GM21619 (cell line): Measurements from ENCODE around the gene ZMYND15.

Source experiments
- ATAC-seq: cut with Tn5 transposase; IDR thresholded peaks from one replicate; pipeline ENCODE4 v1.9.1; 2021; ENCODE audit not compliant: unreplicated experiment

Gene ZMYND15

GRCh38 chr17:4716081-4716480 lies 23.6 kb upstream of the ZMYND15 start:
- ATAC-seq = no peak

- ATAC-seq = no peak
Observed at GRCh38 chr17:4717791-4718190, 21.8 kb upstream of the ZMYND15 start.

GRCh38 chr17:4718276-4718675 lies 21.4 kb upstream of the ZMYND15 start:
- no peak for ATAC-seq

GRCh38 chr17:4719146-4719545 lies 20.5 kb upstream of the ZMYND15 start:
- no peak for ATAC-seq

GRCh38 chr17:4719684-4720221 lies 19.9 kb upstream of the ZMYND15 start:
- ATAC-seq = no peak

- ATAC-seq = no peak
Observed at GRCh38 chr17:4720787-4721186, 18.8 kb upstream of the ZMYND15 start.

GRCh38 chr17:4721203-4722135 lies 18.2 kb upstream of the ZMYND15 start:
- ATAC-seq = no peak

GRCh38 chr17:4722678-4723240 lies 16.9 kb upstream of the ZMYND15 start:
- no peak for ATAC-seq

GRCh38 chr17:4724650-4725049 lies 15.0 kb upstream of the ZMYND15 start:
- no peak for ATAC-seq

- no peak for ATAC-seq
Observed at GRCh38 chr17:4725646-4726310, 13.9 kb upstream of the ZMYND15 start.

GRCh38 chr17:4728124-4728523 lies 11.5 kb upstream of the ZMYND15 start:
- no peak for ATAC-seq

- ATAC-seq = peak; percentile 38
Observed at GRCh38 chr17:4733073-4733531, 6.5 kb upstream of the ZMYND15 start.

- ATAC-seq = no peak
Observed at GRCh38 chr17:4734857-4735475, 4.7 kb upstream of the ZMYND15 start.

- no peak for ATAC-seq
Observed at GRCh38 chr17:4735876-4736651, 3.6 kb upstream of the ZMYND15 start.

GRCh38 chr17:4738136-4739121 lies 1.2 kb upstream of the ZMYND15 start:
- no peak for ATAC-seq

- no peak for ATAC-seq
Observed at GRCh38 chr17:4740025-4740351, 355 bp downstream of the ZMYND15 start.

- no peak for ATAC-seq
Observed at GRCh38 chr17:4740584-4740983, 951 bp downstream of the ZMYND15 start.

- no peak for ATAC-seq
Observed at GRCh38 chr17:4741544-4741943, 1.9 kb downstream of the ZMYND15 start.

- ATAC-seq = no peak
Observed at GRCh38 chr17:4742133-4742532, 2.5 kb downstream of the ZMYND15 start.
